SK-N-MC (cell line): Measurements from ENCODE around the gene ARHGEF1.

Source experiments
- EZH2 ChIP-seq: fragments of 200-600 bp; sonication (generic); IDR thresholded peaks from one replicate; pipeline ENCODE4 v1.6.1; 2017; ENCODE audit warnings: antibody characterized with exemption
- FOXP2 ChIP-seq: optimal IDR thresholded peaks from 2 replicates; pipeline ENCODE3; 2011; ENCODE audit warnings: mild to moderate bottlenecking, moderate library complexity; ENCODE audit not compliant: insufficient read depth; ENCODE audit errors: extremely low read length, control extremely low read depth
- POLR2AphosphoS5 ChIP-seq: IDR thresholded peaks from 2 replicates; pipeline ENCODE4 v1.6.1; 2012; ENCODE audit warnings: mild to moderate bottlenecking, low read depth, low read length, borderline replicate concordance

DNA sequence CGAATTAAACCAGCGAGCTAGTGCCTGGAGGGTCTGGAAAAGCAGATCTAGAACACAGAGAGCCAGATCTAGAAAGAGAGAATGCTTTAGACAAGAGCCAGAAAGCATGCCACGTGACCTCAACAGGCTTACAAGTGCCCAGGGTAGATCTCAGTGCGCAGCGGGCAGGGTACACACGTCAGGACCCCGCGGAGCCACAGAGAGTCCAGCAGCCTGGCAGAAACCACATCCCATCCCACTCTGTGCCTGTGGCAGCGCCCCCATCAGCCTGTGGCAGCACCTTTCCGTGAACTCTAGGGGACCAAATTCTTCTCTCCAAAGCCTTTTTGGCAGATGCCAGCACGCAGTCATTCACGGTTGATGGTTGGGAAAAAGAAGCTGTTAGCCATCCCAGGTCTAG lies 5.9 kb downstream of the ARHGEF1 start:
- TF ChIP-seq EZH2: no peak
- TF ChIP-seq POLR2AphosphoS5: no peak
- no peak for TF ChIP-seq FOXP2
